Measurements from ENCODE around the gene TNS2. TPM values are rescaled to one million over a fixed set of nuclear protein-coding genes. Genes with fewer than 3 reads are reported as not detected.
A peak's percentile ranks its signal among the peaks of the same experiment; 100 is the strongest.
"Not testable (repeated sequence)": the region's sequence is repeated elsewhere in the genome, so short reads cannot be mapped to it uniquely, and the experiment has no call there.

Gene TNS2
- total RNA-seq, 2 donors from 2014 or later, result 66.5 to 180 TPM

DNA sequence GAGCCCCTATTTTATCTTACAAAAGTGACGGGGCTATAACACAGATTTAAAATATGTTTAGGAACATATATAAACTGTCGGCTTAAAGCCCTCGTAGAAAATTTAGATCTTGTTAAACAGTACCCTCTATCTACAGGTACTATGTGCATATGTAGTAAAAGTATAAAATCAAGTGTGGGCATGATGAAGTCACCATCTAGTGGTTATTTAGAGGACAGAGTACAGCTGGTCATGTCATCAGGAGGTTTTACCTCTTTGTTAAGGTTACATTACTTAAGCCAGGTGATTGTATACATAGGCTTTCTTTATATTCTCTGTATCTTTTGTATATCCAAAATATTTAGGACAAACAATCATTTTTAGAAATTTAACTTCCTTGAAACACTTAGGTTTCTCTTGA, 18.2 kb upstream of the TNS2 start:
- Histone ChIP-seq H3K27ac (no peak overlapping the region), H3K9me3 (no peaks in the 10 kb centered on the region), H3K4me1 (replicated peaks) (no peaks in the 10 kb centered on the region), H3K36me3 (peaks cover 0 to 16% of the 10 kb centered on the region in 2 donors), H3K4me3 (no peak overlapping the region), H3K27me3 (replicated peaks; ENCODE audit: insufficient read depth) (no peaks in the 10 kb centered on the region)
- intact Hi-C loops (cut with DNase I), result no loop called here
- TF ChIP-seq, protein P1, sequence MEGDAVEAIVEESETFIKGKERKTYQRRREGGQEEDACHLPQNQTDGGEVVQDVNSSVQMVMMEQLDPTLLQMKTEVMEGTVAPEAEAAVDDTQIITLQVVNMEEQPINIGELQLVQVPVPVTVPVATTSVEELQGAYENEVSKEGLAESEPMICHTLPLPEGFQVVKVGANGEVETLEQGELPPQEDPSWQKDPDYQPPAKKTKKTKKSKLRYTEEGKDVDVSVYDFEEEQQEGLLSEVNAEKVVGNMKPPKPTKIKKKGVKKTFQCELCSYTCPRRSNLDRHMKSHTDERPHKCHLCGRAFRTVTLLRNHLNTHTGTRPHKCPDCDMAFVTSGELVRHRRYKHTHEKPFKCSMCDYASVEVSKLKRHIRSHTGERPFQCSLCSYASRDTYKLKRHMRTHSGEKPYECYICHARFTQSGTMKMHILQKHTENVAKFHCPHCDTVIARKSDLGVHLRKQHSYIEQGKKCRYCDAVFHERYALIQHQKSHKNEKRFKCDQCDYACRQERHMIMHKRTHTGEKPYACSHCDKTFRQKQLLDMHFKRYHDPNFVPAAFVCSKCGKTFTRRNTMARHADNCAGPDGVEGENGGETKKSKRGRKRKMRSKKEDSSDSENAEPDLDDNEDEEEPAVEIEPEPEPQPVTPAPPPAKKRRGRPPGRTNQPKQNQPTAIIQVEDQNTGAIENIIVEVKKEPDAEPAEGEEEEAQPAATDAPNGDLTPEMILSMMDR (IDR thresholded peaks at IDR 0.05), result peak in 1 of 4 experiments; percentile 4
- TF ChIP-seq POLR2AphosphoS5 (IDR thresholded peaks at IDR 0.05), result no peak
- WGBS, result 80% methylated on average over 3 of the region's 3 CpGs
- no peak for DNase-seq (ENCODE audit: low spot score)

DNA sequence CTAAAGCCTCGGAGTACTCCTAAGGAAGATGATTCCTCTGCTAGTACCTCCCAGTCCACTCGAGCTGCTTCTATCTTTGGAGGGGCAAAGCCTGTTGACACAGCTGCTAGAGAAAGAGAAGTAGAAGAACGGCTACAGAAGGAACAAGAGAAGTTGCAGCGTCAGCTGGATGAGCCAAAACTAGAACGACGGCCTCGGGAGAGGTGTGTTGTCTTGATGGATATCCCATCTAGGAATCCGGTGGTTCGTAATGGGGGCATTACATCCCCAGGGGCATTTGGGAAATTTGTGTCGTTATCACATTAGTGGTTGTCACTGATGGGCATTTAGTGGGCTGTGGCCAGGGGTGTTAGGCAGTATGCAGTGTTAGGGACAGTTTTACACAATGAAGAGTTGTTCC, 16.0 kb upstream of the TNS2 start:
- H3K27me3 ChIP-seq (replicated peaks; ENCODE audit: insufficient read depth); H3K4me3 ChIP-seq; DNase-seq (ENCODE audit: low spot score); H3K27ac ChIP-seq; intact Hi-C loops (cut with DNase I); H3K4me1 ChIP-seq (replicated peaks); H3K9me3 ChIP-seq: not testable (repeated sequence)
- 83% methylated on average over 10 of the region's 10 CpGs for WGBS
- peaks cover 9 to 14% of the 10 kb centered on the region in 2 donors for H3K36me3 ChIP-seq

DNA sequence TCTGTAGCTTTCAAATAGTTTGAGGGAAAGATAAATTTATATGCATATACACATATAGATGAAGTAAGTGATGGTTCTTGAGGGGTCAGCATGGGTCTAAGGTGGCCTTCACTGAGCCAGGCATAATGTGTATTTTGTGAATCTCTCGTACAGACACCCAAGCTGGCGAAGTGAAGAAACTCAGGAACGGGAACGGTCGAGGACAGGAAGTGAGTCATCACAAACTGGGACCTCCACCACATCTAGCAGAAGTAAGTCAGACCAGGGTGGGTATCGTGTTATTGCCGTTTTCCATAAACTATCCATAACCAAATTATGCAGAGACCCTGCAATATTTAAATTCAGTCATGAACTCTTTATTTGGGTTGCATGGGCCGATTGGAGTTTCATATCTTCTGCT, 15.4 kb upstream of the TNS2 start:
- H3K9me3 ChIP-seq, result no peaks in the 10 kb centered on the region
- intact Hi-C loops (cut with DNase I), result no loop called here
- no peak overlapping the region for H3K4me3 ChIP-seq
- H3K36me3 ChIP-seq, result peaks cover 9 to 13% of the 10 kb centered on the region in 2 donors
- DNase-seq (ENCODE audit: low spot score), result no peak
- no peaks in the 10 kb centered on the region for H3K4me1 ChIP-seq (replicated peaks)
- WGBS, result 74% methylated on average over 8 of the region's 8 CpGs
- TF ChIP-seq, protein P1 (IDR thresholded peaks at IDR 0.05), result no peak
- TF ChIP-seq POLR2A (IDR thresholded peaks at IDR 0.05) (no peak), POLR2AphosphoS5 (IDR thresholded peaks at IDR 0.05) (no peak)
- H3K27ac ChIP-seq, result no peak overlapping the region
- no peaks in the 10 kb centered on the region for H3K27me3 ChIP-seq (replicated peaks; ENCODE audit: insufficient read depth)

DNA sequence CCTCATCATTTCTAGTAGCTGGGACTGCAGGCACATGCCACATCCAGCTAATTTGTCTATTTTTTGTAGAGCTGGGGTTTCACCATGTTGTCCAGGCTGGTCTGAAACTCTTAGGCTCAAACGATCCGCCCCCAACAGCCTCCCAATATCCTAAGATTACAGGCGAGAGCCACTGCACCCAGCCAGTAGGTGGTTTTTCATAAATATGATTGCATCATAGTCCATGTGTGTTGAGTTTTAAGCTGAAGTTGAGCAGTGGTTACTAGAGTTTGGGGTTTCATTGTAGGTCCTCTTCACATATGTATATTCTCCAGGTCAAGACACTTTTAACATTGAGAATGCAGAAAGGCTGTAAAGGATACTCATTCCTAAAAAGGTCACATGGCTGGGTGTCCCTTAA, 13.1 kb upstream of the TNS2 start:
- H3K27me3 ChIP-seq (replicated peaks; ENCODE audit: insufficient read depth), result no peaks in the 10 kb centered on the region
- intact Hi-C loops (cut with DNase I), result no loop called here
- no peak for TF ChIP-seq POLR2A (IDR thresholded peaks at IDR 0.05)
- no peaks in the 10 kb centered on the region for H3K9me3 ChIP-seq
- no peak overlapping the region for H3K4me3 ChIP-seq
- DNase-seq (ENCODE audit: low spot score), result no peak
- H3K36me3 ChIP-seq, result peaks cover 9 to 16% of the 10 kb centered on the region in 2 donors
- WGBS, result 95% methylated on average over 3 of the region's 3 CpGs
- no peaks in the 10 kb centered on the region for H3K4me1 ChIP-seq (replicated peaks)
- no peak overlapping the region for H3K27ac ChIP-seq

DNA sequence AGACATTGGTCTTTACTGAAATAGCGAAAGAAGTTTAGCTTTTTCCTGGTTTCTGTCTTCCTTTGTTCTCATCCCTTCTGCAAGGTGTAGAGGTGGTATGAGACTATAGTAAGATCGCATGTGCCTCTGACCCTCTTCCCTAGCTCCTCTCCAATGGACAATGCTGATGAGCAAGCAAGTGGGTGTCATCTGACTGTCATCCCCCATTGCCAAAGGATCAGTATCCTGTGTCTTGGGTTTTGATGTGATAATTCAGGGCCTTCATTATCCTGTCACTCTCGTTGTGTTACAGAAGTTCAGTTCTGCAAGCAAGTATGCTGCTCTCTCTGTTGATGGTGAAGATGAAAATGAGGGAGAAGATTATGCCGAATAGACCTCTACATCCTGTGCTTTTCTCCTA, 10.0 kb upstream of the TNS2 start:
- H3K36me3 ChIP-seq, result peaks cover 8 to 9% of the 10 kb centered on the region in 2 donors
- no peaks in the 10 kb centered on the region for H3K4me1 ChIP-seq (replicated peaks)
- DNase-seq (ENCODE audit: low spot score), result no peak
- no peak for TF ChIP-seq POLR2AphosphoS5 (IDR thresholded peaks at IDR 0.05)
- no peak for TF ChIP-seq POLR2A (IDR thresholded peaks at IDR 0.05)
- TF ChIP-seq, protein P1 (IDR thresholded peaks at IDR 0.05), result no peak
- H3K27ac ChIP-seq, result peak overlapping the region in 1 of 2 donors; percentile 70
- H3K4me3 ChIP-seq, result no peak overlapping the region
- H3K27me3 ChIP-seq (replicated peaks; ENCODE audit: insufficient read depth), result no peaks in the 10 kb centered on the region
- WGBS, result 82% methylated on average over 4 of the region's 4 CpGs
- H3K9me3 ChIP-seq, result no peaks in the 10 kb centered on the region
- intact Hi-C loops (cut with DNase I), result no loop called here

DNA sequence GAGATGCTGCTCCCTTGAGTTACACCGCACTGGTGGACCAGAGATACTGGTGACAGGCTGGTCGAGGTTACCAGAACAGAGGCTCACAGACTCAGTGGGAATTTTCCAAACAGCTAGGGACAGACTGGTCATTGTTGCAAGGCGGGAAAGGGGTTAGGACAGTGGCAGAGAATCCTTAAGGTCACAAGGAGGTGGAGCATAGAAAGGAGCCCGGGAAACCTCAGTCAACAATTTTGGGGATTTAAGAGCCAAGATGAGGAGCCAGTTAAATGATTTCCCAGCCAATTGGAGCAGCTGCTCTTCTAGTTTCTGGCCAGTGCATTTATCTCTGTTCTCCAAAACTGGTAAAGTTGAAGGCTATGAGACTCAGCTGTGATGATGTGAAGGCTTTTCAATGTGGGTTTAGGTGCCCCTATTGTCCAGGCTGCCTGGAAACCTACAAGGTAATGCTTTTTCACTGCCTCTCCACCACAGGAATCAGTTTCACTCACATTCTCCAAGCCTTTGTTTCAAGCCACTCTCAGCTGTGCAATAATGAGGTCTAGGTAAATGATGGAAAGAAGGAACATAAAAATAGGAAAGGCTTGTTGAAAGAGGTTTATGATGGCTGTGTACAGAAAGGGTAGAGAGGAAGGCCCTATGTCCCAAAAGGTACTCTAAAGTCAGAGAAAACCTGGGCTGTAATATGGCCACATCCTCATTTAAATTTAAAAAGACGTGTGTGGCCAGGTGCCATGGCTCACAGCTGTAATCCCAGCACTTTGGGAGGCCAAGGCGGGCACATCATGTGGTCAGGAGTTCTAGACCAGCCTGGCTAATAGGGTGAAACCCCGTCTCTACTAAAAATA, 7.0 kb upstream of the TNS2 start:
- 67% methylated on average over 7 of the region's 7 CpGs for WGBS

More for the DNA sequence above, 7.0 kb upstream of the TNS2 start:
- Histone ChIP-seq H3K4me1 (replicated peaks) (peaks cover 2% of the 10 kb centered on the region), H3K27me3 (replicated peaks; ENCODE audit: insufficient read depth) (no peaks in the 10 kb centered on the region), H3K4me3 (no peak overlapping the region), H3K9me3 (no peaks in the 10 kb centered on the region), H3K36me3 (peaks cover 4 to 5% of the 10 kb centered on the region in 2 donors), H3K27ac (peak overlapping the region in 1 of 2 donors; percentile 99)
- no peak for TF ChIP-seq POLR2AphosphoS5 (IDR thresholded peaks at IDR 0.05)
- TF ChIP-seq, protein P1 (IDR thresholded peaks at IDR 0.05), result no peak
- no peak for TF ChIP-seq POLR2A (IDR thresholded peaks at IDR 0.05)
- intact Hi-C loops (cut with DNase I), result no loop called here
- no peak for DNase-seq (ENCODE audit: low spot score)

All from prostate gland (tissue), 2 donors.